ENCODE results near the gene BORCS5.

DNA sequence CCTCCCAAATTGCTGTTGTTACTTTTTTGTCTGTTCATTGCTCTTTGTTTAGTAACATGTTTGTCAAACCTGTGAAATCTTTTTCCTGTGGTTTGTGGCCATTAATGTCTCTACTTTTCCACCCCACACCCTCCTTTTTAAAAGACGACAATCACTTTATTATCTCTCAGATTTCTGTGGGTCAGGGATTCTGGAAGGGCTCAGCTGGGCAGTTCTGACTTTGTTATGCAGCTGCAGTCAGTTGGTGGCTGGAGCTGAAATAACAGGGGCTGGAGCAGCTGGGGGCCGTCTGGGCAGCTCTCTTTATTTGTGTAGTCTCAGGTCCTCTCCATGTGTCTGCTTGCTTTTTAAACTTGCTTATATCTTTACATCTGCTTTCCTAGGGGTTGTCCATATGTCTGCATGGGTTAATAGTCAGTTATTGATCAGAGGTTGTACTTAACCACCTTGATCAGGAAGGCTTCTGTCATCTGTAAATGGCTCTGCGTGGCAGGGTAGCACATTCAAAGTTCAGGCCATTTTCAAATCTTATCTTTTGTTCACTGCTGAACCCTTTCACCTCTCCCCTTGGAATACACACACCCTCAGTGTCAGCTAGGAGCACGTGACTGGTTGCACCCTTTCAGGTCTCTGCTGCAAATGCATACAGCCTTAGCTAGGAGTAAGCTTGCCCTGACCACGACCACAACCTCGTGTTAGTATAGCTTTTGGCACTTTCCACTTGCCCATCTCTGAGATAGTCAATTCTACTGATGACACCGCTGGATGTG is 27.9 kb downstream of the BORCS5 start:
- TF ChIP-seq, protein P1, sequence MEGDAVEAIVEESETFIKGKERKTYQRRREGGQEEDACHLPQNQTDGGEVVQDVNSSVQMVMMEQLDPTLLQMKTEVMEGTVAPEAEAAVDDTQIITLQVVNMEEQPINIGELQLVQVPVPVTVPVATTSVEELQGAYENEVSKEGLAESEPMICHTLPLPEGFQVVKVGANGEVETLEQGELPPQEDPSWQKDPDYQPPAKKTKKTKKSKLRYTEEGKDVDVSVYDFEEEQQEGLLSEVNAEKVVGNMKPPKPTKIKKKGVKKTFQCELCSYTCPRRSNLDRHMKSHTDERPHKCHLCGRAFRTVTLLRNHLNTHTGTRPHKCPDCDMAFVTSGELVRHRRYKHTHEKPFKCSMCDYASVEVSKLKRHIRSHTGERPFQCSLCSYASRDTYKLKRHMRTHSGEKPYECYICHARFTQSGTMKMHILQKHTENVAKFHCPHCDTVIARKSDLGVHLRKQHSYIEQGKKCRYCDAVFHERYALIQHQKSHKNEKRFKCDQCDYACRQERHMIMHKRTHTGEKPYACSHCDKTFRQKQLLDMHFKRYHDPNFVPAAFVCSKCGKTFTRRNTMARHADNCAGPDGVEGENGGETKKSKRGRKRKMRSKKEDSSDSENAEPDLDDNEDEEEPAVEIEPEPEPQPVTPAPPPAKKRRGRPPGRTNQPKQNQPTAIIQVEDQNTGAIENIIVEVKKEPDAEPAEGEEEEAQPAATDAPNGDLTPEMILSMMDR (IDR thresholded peaks at IDR 0.05), result no peak
- TF ChIP-seq POLR2A (IDR thresholded peaks at IDR 0.05), result no peak
